Measurements from ENCODE around the gene SLC27A4. TPM values are rescaled to one million over a fixed set of nuclear protein-coding genes. Genes with fewer than 3 reads are reported as not detected.

Gene SLC27A4
- polyA plus RNA-seq, 2 of the 4 experiments (the other 2 are of a cell fraction): 14.5 to 27.0 TPM

DNA sequence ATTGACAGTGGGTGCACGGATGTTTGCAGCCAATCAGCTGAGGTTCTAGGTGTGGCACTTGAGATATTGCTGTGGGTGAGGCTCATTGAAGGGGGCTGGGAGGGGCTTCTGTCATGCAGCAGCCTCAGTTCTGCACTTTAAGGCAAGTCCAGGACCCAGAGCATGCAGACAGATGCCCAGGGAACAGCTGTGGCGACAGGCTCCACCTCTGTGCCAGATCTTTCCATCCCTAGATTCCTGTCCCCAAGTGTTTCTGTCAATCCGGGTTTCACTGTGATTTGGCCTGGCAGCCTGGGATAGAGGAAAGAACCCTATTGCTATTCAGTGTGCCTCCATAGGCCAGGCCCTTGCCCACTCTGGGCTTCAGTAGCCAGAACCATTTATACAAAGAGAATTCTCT lies 59.5 kb downstream of the SLC27A4 start (continued):
- TF ChIP-seq MAFK (IDR thresholded peaks at IDR 0.05; ENCODE audit: partially characterized antibody) (no peak), PHF8 (IDR thresholded peaks at IDR 0.05; ENCODE audit: borderline replicate concordance, low read depth) (no peak), POLR2A (IDR thresholded peaks at IDR 0.05; ENCODE audit: low read length) (no peak), RCOR1 (IDR thresholded peaks at IDR 0.05; ENCODE audit: low read depth, low read length) (no peak), HEYL (CRISPR knock-in tag; IDR thresholded peaks at IDR 0.05) (no peak)

DNA sequence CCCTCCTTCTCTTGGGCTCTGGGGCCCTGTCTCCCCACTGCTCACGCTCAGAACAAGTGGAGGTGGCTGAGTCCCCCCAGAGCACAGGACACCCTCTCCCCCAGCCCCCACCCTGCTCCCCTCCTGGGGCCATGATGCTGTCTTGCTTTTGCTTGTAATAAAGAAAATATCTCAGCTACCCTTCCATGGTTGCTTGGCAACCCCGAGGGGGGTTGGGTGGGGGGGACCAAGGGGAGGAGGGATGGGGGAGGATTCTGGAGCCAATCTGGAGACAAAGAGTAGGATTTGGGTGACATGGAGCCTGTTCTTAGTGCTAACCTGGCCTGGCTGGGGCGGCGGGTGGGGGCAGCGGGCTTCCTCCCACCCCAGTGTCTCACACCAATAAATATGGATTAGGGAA lies 64.2 kb downstream of the SLC27A4 start:
- CTCF ChIA-PET: interaction anchor here (1.7 to 2.0 kb wide), 2 partner anchors 8 to 20 kb away, joined by 4 to 6 read pairs; no protein-coding TSS in a partner anchor
- FAIRE-seq: no peak
- POLR2A ChIA-PET: no interaction called here

GRCh38 chr9:128405077-128405779 lies 64.9 kb downstream of the SLC27A4 start:
- Histone ChIP-seq H3K4me2 (no peak overlapping the region), H3K4me1 (peaks cover 6% of the 10 kb centered on the region; the same call in 1 of the 3 replicates), H3K27ac (0 out of 6 replicates have a peak overlapping the region, but pooled peaks of 1 of the 2 experiments have one; percentile 18), H3K9me3 (no peaks in the 10 kb centered on the region), H3K4me3 (no peak overlapping the region)
- FAIRE-seq: no peak
- ChIA-PET POLR2A (no interaction called here), CTCF (interaction anchor here (1.3 to 1.7 kb wide), 2 partner anchors 43 to 64 kb away, joined by 4 read pairs; no protein-coding TSS in a partner anchor)
- peak in 1 of 2 experiments; percentile 47; a peak in 3 of 6 replicates for ATAC-seq
- 70% methylated on average over 20 of the region's 20 CpGs for WGBS (ENCODE audit: missing lambda C conversion rate)
- DNase-seq (ENCODE audit: low read depth in 1 of 2, low spot score in 1 of 2): no peak
- TF ChIP-seq POLR2A (IDR thresholded peaks at IDR 0.05; ENCODE audit: low read length) (no peak), CEBPB (IDR thresholded peaks at IDR 0.05) (no peak), SMC3 (IDR thresholded peaks at IDR 0.05) (no peak), EHF (CRISPR knock-in tag; IDR thresholded peaks at IDR 0.05) (no peak), HDAC2 (IDR thresholded peaks at IDR 0.05) (no peak), BHLHE40 (IDR thresholded peaks at IDR 0.05; ENCODE audit: low read depth, low read length) (no peak), SREBF2 (IDR thresholded peaks at IDR 0.05) (no peak), BCL3 (IDR thresholded peaks at IDR 0.05) (no peak), EP300 (IDR thresholded peaks at IDR 0.05) (no peak)
- TF ChIP-seq, protein P1, sequence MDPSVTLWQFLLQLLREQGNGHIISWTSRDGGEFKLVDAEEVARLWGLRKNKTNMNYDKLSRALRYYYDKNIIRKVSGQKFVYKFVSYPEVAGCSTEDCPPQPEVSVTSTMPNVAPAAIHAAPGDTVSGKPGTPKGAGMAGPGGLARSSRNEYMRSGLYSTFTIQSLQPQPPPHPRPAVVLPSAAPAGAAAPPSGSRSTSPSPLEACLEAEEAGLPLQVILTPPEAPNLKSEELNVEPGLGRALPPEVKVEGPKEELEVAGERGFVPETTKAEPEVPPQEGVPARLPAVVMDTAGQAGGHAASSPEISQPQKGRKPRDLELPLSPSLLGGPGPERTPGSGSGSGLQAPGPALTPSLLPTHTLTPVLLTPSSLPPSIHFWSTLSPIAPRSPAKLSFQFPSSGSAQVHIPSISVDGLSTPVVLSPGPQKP (IDR thresholded peaks at IDR 0.05; ENCODE audit: low read depth, low read length): no peak

More for the DNA sequence above, 64.2 kb downstream of the SLC27A4 start:
- DNase-seq (ENCODE audit: low read depth in 1 of 2, low spot score in 1 of 2): no peak
- WGBS (ENCODE audit: missing lambda C conversion rate): 89% methylated on average over 4 of the region's 5 CpGs
- ATAC-seq: no peak
- TF ChIP-seq, protein P1 (IDR thresholded peaks at IDR 0.05; ENCODE audit: low read depth, low read length): no peak
- TF ChIP-seq CBX8 (IDR thresholded peaks at IDR 0.05) (no peak), BCL3 (IDR thresholded peaks at IDR 0.05) (no peak), FOXS1 (CRISPR knock-in tag; IDR thresholded peaks at IDR 0.05) (no peak), EP300 (IDR thresholded peaks at IDR 0.05) (no peak), KDM1A (IDR thresholded peaks at IDR 0.05; ENCODE audit: low read depth) (no peak), GATA3 (IDR thresholded peaks at IDR 0.05; ENCODE audit: borderline replicate concordance) (no peak), RAD21 (conservative IDR thresholded peaks at IDR 0.05 in 1 of 2, IDR thresholded peaks at IDR 0.05 in 1 of 2) (no peak), KDM5A (IDR thresholded peaks at IDR 0.05) (no peak), MYC (IDR thresholded peaks at IDR 0.05; ENCODE audit: borderline replicate concordance, low read length) (no peak), HOXB13 (CRISPR knock-in tag; IDR thresholded peaks at IDR 0.05; ENCODE audit: low read depth) (no peak), MAFK (IDR thresholded peaks at IDR 0.05; ENCODE audit: partially characterized antibody) (no peak), SREBF2 (IDR thresholded peaks at IDR 0.05) (no peak)
- Histone ChIP-seq H3K4me3 (no peak overlapping the region), H3K4me1 (peaks cover 6% of the 10 kb centered on the region; the same call in 1 of the 3 replicates), H3K27ac (no peak overlapping the region), H3K9me3 (no peaks in the 10 kb centered on the region), H3K4me2 (no peak overlapping the region)

All from A549 (cell line).